Hepatocyte (in vitro differentiated cells): ENCODE data around the gene ZNF3. TPM values are rescaled to one million over a fixed set of nuclear protein-coding genes. Genes with fewer than 3 reads are reported as not detected.

Source experiments
- DNase-seq: peaks from one replicate; pipeline ENCODE4 v3.0.0-alpha.2; 2016; ENCODE audit warnings: low spot score
- H2AFZ ChIP-seq: fragments of 200-600 bp; sonication (generic); 2 replicates; pipeline ENCODE4 v1.6.0; 2016; ENCODE audit warnings: antibody characterized with exemption, mild to moderate bottlenecking
- H3K27ac ChIP-seq: fragments of 200-600 bp; sonication (generic); 2 replicates; pipeline ENCODE4 v1.5.1; 2016; ENCODE audit warnings: mild to moderate bottlenecking
- H3K27me3 ChIP-seq: fragments of 200-600 bp; sonication (generic); 2 replicates; pipeline ENCODE4 v1.6.1; 2016
- H3K36me3 ChIP-seq: fragments of 200-600 bp; sonication (generic); replicated peaks from 2 replicates; pipeline ENCODE4 v1.5.1; 2016; ENCODE audit warnings: low read depth; ENCODE audit not compliant: insufficient read depth
- H3K4me1 ChIP-seq: fragments of 200-600 bp; sonication (generic); 2 replicates; pipeline ENCODE4 v1.5.1; 2016; ENCODE audit warnings: mild to moderate bottlenecking, moderate library complexity; ENCODE audit not compliant: insufficient read depth
- H3K4me2 ChIP-seq: fragments of 200-600 bp; sonication (generic); 2 replicates; pipeline ENCODE4 v1.6.0; 2016
- H3K4me3 ChIP-seq: fragments of 200-600 bp; sonication (generic); 2 replicates; pipeline ENCODE4 v1.5.1; 2016; ENCODE audit warnings: mild to moderate bottlenecking
- H3K79me2 ChIP-seq: fragments of 200-600 bp; sonication (generic); 2 replicates; pipeline ENCODE4 v1.6.0; 2017; ENCODE audit warnings: mild to moderate bottlenecking
- H3K9me2 ChIP-seq: fragments of 200-600 bp; sonication (generic); replicated peaks from 2 replicates; pipeline ENCODE4 v1.6.0; 2017; ENCODE audit warnings: mild to moderate bottlenecking; ENCODE audit not compliant: insufficient read depth
- H3K9me3 ChIP-seq: fragments of 200-600 bp; sonication (generic); 2 replicates; pipeline ENCODE4 v1.5.1; 2016; ENCODE audit warnings: low read depth, mild to moderate bottlenecking
- H4K20me1 ChIP-seq: fragments of 200-600 bp; sonication (generic); 2 replicates; pipeline ENCODE4 v1.6.0; 2016; ENCODE audit warnings: mild to moderate bottlenecking; ENCODE audit not compliant: insufficient read depth, poor library complexity, severe bottlenecking
- EZH2 ChIP-seq: fragments of 200-600 bp; sonication (generic); IDR thresholded peaks from 2 replicates; pipeline ENCODE4 v1.6.1; 2016; ENCODE audit warnings: antibody characterized with exemption, mild to moderate bottlenecking, borderline replicate concordance
- EZH2phosphoT487 ChIP-seq: fragments of 200-600 bp; sonication (generic); IDR thresholded peaks from one replicate; pipeline ENCODE4 v1.6.1; 2018; ENCODE audit warnings: antibody characterized with exemption, mild to moderate bottlenecking, low read depth, moderate library complexity; ENCODE audit not compliant: unreplicated experiment, severe bottlenecking
- WGBS: methylation state at CpG from one replicate; pipeline ENCODE4 v1.1.6; 2016; ENCODE audit warnings: low lambda C conversion rate; ENCODE audit errors: missing lambda C conversion rate; 5-methylcytosine and 5-hydroxymethylcytosine counted together
- polyA plus RNA-seq: library from polyadenylated mRNA; unstranded; fragments of >200 nt; fragmentation: Nextera tagmentation; extraction: Ambion mirVana; gene quantifications from 2 replicates; pipeline ENCODE4 v1.2.1, GENCODE V29; 2016
- total RNA-seq: library from RNA; depleted of rRNA; stranded (reverse); fragments of >200 nt; gene quantifications from 2 replicates; pipeline ENCODE4 v1.2.3, GENCODE V29; 2014
- TF ChIP-seq, protein P1 (sequence below): fragments of 200-600 bp; sonication (generic); IDR thresholded peaks from 2 replicates; pipeline ENCODE4 v1.5.1; 2016; ENCODE audit warnings: antibody characterized with exemption, mild to moderate bottlenecking; ENCODE audit not compliant: poor library complexity

Gene ZNF3
- total and polyA plus RNA-seq, 2 experiments from 2014 or later = 20.7 to 35.6 TPM

DNA sequence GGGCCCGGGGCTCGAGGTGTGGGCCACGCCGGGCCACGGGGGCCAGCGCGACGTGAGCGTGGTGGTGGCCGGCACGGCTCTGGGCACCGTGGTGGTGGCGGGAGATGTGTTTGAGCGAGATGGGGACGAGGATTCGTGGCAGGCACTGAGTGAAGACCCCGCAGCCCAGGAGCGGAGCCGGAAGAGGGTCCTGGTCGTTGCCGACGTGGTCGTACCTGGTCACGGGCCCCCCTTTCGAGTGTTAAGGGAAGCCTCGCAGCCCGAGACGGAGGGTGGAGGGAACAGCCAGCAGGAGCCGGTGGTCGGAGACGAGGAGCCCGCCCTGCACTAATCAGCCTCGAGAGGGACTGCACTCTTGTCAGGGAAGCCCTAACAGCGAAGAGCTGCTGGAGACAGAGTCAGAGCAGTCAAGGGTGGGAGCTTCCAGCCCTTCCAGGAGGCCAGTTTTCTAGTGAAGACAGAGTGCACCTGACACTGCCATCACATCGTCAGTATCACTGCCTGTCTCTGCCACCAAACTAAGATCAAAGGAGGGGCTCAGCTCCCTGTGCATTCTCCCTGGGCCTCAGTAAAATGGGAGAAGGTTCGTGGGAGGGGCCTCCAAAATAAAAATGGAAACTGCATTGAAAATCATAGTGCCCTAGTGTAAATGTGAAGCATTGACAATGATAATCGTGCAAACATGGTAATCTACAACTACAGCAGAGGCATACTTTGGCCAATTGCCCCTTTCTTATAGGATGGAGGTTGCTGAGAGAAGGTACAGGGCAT is 46.5 kb upstream of the ZNF3 start:
- Histone ChIP-seq H3K36me3 (no peaks in the 10 kb centered on the region), H3K27ac (peak overlapping the region; percentile 94), H3K4me1 (peaks cover 12% of the 10 kb centered on the region), H3K9me3 (no peaks in the 10 kb centered on the region), H3K4me2 (peak overlapping the region; percentile 99), H3K4me3 (peak overlapping the region; percentile 25), H2AFZ (peak overlapping the region; percentile 84), H3K79me2 (no peaks in the 10 kb centered on the region), H3K27me3 (no peaks in the 10 kb centered on the region), H3K9me2 (no peaks in the 10 kb centered on the region), H4K20me1 (no peaks in the 10 kb centered on the region)
- TF ChIP-seq, protein P1, sequence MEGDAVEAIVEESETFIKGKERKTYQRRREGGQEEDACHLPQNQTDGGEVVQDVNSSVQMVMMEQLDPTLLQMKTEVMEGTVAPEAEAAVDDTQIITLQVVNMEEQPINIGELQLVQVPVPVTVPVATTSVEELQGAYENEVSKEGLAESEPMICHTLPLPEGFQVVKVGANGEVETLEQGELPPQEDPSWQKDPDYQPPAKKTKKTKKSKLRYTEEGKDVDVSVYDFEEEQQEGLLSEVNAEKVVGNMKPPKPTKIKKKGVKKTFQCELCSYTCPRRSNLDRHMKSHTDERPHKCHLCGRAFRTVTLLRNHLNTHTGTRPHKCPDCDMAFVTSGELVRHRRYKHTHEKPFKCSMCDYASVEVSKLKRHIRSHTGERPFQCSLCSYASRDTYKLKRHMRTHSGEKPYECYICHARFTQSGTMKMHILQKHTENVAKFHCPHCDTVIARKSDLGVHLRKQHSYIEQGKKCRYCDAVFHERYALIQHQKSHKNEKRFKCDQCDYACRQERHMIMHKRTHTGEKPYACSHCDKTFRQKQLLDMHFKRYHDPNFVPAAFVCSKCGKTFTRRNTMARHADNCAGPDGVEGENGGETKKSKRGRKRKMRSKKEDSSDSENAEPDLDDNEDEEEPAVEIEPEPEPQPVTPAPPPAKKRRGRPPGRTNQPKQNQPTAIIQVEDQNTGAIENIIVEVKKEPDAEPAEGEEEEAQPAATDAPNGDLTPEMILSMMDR = no peak
- TF ChIP-seq EZH2phosphoT487 (no peak), EZH2 (no peak)
- DNase-seq = peak; percentile 48
- 6% methylated on average over 35 of the region's 37 CpGs for WGBS

DNA sequence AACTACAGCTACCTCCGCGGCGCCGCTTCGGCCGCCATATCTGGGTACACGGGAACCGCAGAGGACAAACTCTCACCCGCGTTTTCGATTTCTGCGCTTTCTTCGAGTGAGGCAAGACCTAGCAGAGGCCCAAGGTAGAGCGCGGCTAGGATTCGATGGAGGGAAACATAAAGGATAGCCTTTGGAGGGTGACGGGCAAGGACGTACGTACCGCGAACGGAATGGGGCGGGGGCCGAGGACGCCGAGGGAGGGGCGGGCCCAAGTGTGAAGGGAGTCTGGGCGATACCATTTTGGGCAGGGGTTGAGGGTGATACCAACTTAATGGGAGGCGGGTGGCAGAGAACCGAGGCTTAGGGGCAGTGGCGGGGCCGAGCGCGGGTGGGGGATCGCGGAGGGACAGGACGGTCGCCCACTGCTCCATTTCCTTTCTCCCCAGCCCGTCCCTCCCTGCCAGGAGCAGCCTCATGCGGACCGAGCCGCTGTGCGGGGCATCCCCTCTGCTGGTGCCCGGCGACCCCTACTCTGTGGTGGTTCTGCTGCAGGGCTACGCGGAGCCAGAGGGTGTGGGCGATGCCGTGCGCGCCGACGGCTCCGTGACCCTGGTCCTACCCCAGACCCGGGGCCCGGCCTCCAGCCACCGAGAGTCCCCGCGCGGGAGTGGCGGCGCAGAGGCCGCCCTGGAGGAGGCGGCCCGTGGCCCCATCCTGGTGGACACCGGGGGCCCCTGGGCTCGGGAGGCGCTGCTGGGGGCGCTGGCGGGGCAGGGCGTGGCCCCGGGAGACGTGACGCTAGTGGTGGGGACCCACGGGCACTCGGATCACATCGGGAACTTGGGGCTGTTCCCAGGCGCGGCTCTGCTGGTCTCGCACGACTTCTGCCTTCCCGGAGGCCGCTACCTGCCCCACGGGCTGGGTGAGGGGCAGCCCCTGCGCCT is 45.7 kb upstream of the ZNF3 start, which contains the start of gene MBLAC1:
TSS of gene MBLAC1 (plus strand) at position 37 of the 935 bp plus-strand sequence. CDS start at position 466, 429 bp downstream.
- Histone ChIP-seq H3K4me2 (peak within 1 kb of the TSS; percentile 99), H4K20me1 (no peaks in the 10 kb centered on the region), H3K27ac (peak within 1 kb of the TSS; percentile 94), H2AFZ (peak within 1 kb of the TSS; percentile 84), H3K4me3 (peak within 1 kb of the TSS; percentile 25), H3K4me1 (peaks cover 12% of the 10 kb centered on the region), H3K36me3 (no peaks in the 10 kb centered on the region), H3K79me2 (no peaks in the 10 kb centered on the region), H3K9me2 (no peaks in the 10 kb centered on the region), H3K27me3 (no peaks in the 10 kb centered on the region), H3K9me3 (no peaks in the 10 kb centered on the region)
- peak; percentile 96 for DNase-seq
- 2% methylated on average over 54 of the region's 85 CpGs for WGBS
- TF ChIP-seq EZH2 (no peak), EZH2phosphoT487 (no peak)
- TF ChIP-seq, protein P1 = no peak

DNA sequence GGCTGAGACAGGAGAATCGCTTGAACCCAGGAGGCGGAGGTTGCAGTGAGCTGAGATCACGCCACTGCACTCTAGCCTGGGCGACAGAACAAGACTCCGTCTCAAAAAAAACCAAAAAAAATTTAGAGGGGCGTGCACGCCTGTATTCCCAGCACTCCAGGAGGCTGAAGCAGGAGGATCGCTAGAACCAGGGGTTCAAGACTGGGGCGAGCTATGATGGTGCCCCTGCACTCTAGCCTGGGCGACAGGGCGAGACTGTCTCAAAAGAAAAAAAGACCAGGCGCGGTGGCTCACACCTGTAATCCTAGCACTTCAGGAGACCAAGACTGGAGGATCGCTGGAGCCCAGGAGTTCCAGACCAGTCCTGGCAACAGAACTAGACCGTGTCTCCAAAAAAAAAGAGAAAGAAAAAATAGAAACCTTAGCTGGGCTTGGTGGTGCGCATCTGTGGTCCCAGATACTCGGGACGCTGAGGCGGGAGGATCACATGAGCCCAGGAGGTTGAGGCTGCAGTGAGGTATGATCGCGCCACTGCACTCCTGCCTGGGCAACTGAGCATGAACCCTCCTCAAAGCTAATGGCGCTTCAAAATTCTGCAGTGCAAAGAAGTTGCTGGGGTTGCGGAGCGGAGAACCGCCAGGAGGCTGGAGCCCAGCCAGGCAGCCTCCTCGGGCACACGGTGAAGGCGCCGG is 44.9 kb upstream of the ZNF3 start:
- WGBS = 17% methylated on average over 28 of the region's 29 CpGs
- Histone ChIP-seq H4K20me1 (no peaks in the 10 kb centered on the region), H3K36me3 (no peaks in the 10 kb centered on the region), H3K9me2 (no peaks in the 10 kb centered on the region), H3K27ac (peak overlapping the region; percentile 94), H3K9me3 (no peaks in the 10 kb centered on the region), H3K79me2 (peaks cover 3% of the 10 kb centered on the region), H2AFZ (peak overlapping the region; percentile 15), H3K4me2 (peak overlapping the region; percentile 99), H3K27me3 (no peaks in the 10 kb centered on the region), H3K4me1 (peaks cover 12% of the 10 kb centered on the region), H3K4me3 (peak overlapping the region; percentile 25)
- DNase-seq = no peak
- TF ChIP-seq, protein P1 = no peak
- TF ChIP-seq EZH2 (no peak), EZH2phosphoT487 (no peak)
